HG03439 (cell line): ENCODE measurements around the gene FARSB.
"Not testable (repeated sequence)": the region's sequence is repeated elsewhere in the genome, so short reads cannot be mapped to it uniquely, and the experiment has no call there.

ENCODE experiments used
- ATAC-seq: cut with Tn5 transposase; IDR thresholded peaks from one replicate; pipeline ENCODE4 v1.9.1; 2021; ENCODE audit warnings: mild to moderate bottlenecking, moderate library complexity; ENCODE audit not compliant: unreplicated experiment

Gene FARSB

GRCh38 chr2:222609381-222609780 is 46.5 kb downstream of the FARSB start:
- no peak for ATAC-seq

- no peak for ATAC-seq
These were observed 47.8 kb downstream of the FARSB start for GRCh38 chr2:222608081-222608480.

GRCh38 chr2:222606306-222606705 is 49.6 kb downstream of the FARSB start:
- ATAC-seq = no peak

- no peak for ATAC-seq
These were observed 51.0 kb downstream of the FARSB start for GRCh38 chr2:222604749-222605515.

GRCh38 chr2:222603501-222603900 is 52.4 kb downstream of the FARSB start:
- no peak for ATAC-seq

- no peak for ATAC-seq
These were observed 57.3 kb downstream of the FARSB start for GRCh38 chr2:222598611-222599010.

GRCh38 chr2:222595581-222595980 is 60.3 kb downstream of the FARSB start:
- no peak for ATAC-seq

- ATAC-seq = no peak
These were observed 61.2 kb downstream of the FARSB start for GRCh38 chr2:222594679-222595078.

- ATAC-seq = no peak
These were observed 63.7 kb downstream of the FARSB start for GRCh38 chr2:222592176-222592575.

GRCh38 chr2:222591661-222592060 is 64.2 kb downstream of the FARSB start:
- ATAC-seq = no peak

GRCh38 chr2:222584589-222584988 is 71.3 kb downstream of the FARSB start:
- not testable (repeated sequence) for ATAC-seq

GRCh38 chr2:222582928-222583327 is 73.0 kb downstream of the FARSB start:
- no peak for ATAC-seq

GRCh38 chr2:222577341-222577740 is 78.6 kb downstream of the FARSB start:
- no peak for ATAC-seq

GRCh38 chr2:222576171-222577081 is 79.5 kb downstream of the FARSB start:
- no peak for ATAC-seq

GRCh38 chr2:222575618-222576017 is 80.3 kb downstream of the FARSB start:
- ATAC-seq = no peak

GRCh38 chr2:222572751-222573174 is 83.1 kb downstream of the FARSB start:
- no peak for ATAC-seq

GRCh38 chr2:222572264-222572721 is 83.6 kb downstream of the FARSB start:
- no peak for ATAC-seq

- ATAC-seq = no peak
These were observed 86.1 kb downstream of the FARSB start for GRCh38 chr2:222569826-222570225.

GRCh38 chr2:222568865-222569264 is 87.0 kb downstream of the FARSB start:
- no peak for ATAC-seq

GRCh38 chr2:222566229-222566628 is 89.7 kb downstream of the FARSB start:
- no peak for ATAC-seq

GRCh38 chr2:222563936-222564335 is 92.0 kb downstream of the FARSB start:
- ATAC-seq = no peak
